Bronchial epithelial cell (primary cell): ENCODE results near the gene CCNJ. TPM values are rescaled to one million over a fixed set of nuclear protein-coding genes. Genes with fewer than 3 reads are reported as not detected.

Experiments
- DNase-seq: peaks from one replicate; pipeline ENCODE4 v3.0.0-alpha.2; 2010; ENCODE audit warnings: low read depth
- FAIRE-seq: peaks from 2 replicates; lab custom pipeline; 2011; peaks lifted over from hg19 to GRCh38; lab: Jason Lieb, UNC
- H3K27me3 ChIP-seq: 2 replicates; pipeline ENCODE4 v1.5.1; 2011; ENCODE audit warnings: low read length; ENCODE audit not compliant: control insufficient read depth, insufficient read depth
- H3K36me3 ChIP-seq: 2 replicates; pipeline ENCODE4 v1.5.1; 2011; ENCODE audit warnings: low read length; ENCODE audit not compliant: control insufficient read depth, insufficient read depth
- H3K4me3 ChIP-seq: 2 replicates; pipeline ENCODE4 v1.5.1; 2011; ENCODE audit warnings: mild to moderate bottlenecking, low read depth, low read length, control low read depth
- total RNA-seq: library from RNA; depleted of rRNA; stranded (reverse); fragments of >200 nt; gene quantifications from 2 replicates; pipeline ENCODE4 v1.2.1, GENCODE V29; 2014
- TF ChIP-seq, protein P1 (sequence below): IDR thresholded peaks from 2 replicates; pipeline ENCODE4 v1.5.1; 2011; ENCODE audit warnings: mild to moderate bottlenecking, moderate library complexity, low read length, control low read depth, inconsistent platforms; ENCODE audit not compliant: insufficient read depth, severe bottlenecking

CCNJ gene
- total RNA-seq, 1 donor from 2014 or later = 10.5 TPM

DNA sequence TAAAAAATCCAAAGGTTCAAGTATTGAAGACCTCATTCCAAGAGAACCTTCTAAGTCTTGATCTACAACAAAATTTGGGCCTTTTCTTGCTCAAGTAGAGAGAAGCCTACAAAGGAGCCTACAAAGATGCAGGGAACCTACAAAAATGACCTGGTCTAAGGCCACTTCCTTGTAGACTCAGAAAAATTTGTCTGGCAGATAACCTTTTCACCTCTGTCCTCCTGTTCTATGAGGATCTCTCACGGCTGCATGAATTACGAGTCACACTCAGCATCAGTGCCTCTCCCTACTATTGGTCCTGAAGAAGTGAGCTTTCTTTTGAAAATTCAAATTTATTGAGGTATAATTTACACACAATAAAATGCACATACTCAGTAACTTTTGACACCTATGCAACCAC, 29.3 kb downstream of the CCNJ start:
- no peak overlapping the region for H3K4me3 ChIP-seq
- FAIRE-seq = no peak
- DNase-seq = peak; percentile 10
- H3K36me3 ChIP-seq = no peaks in the 10 kb centered on the region
- TF ChIP-seq, protein P1, sequence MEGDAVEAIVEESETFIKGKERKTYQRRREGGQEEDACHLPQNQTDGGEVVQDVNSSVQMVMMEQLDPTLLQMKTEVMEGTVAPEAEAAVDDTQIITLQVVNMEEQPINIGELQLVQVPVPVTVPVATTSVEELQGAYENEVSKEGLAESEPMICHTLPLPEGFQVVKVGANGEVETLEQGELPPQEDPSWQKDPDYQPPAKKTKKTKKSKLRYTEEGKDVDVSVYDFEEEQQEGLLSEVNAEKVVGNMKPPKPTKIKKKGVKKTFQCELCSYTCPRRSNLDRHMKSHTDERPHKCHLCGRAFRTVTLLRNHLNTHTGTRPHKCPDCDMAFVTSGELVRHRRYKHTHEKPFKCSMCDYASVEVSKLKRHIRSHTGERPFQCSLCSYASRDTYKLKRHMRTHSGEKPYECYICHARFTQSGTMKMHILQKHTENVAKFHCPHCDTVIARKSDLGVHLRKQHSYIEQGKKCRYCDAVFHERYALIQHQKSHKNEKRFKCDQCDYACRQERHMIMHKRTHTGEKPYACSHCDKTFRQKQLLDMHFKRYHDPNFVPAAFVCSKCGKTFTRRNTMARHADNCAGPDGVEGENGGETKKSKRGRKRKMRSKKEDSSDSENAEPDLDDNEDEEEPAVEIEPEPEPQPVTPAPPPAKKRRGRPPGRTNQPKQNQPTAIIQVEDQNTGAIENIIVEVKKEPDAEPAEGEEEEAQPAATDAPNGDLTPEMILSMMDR = no peak
- H3K27me3 ChIP-seq = no peaks in the 10 kb centered on the region

DNA sequence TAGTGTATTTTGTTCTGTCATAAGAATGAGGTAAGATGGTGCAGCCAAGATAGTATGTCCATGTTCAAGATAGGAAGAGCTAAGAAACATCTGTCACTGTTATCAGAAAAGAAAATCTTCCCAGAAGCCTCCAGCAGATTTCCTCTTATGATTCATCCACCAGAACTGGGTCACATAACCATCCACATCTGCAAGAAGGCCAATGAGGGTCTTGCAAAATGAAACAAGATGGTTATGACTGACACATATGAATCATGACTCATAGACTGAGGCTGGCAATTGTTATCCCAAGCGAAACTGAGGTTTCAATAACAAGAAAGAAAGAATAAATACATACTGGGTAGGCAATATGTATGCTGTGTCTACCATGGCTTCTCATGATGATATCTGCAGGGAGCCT, 30.3 kb downstream of the CCNJ start:
- Histone ChIP-seq H3K27me3 (no peaks in the 10 kb centered on the region), H3K4me3 (no peak overlapping the region), H3K36me3 (no peaks in the 10 kb centered on the region)
- peak; percentile 67 for DNase-seq
- TF ChIP-seq, protein P1 = no peak
- FAIRE-seq = no peak

DNA sequence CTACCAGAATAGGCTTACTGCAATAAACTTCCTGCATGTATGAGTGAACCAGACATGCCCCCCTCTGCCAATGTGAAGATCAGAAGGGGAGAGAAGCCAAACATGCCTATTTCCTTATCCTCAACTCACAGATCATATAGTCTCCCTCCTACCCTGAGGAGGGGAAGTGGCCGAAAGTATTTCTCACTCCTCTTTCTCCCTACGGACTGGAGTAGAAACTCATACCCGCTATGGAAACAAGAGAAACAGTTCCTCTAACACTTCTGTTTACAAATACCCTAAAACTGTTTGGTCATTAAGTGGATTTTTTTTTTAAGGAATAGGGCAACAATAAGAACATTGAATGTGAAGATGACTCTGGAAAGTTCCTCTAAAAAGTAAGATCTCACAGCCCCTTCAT, 31.4 kb downstream of the CCNJ start:
- H3K27me3 ChIP-seq = no peaks in the 10 kb centered on the region
- no peak for DNase-seq
- TF ChIP-seq, protein P1 = no peak
- H3K4me3 ChIP-seq = no peak overlapping the region
- FAIRE-seq = no peak
- no peaks in the 10 kb centered on the region for H3K36me3 ChIP-seq

DNA sequence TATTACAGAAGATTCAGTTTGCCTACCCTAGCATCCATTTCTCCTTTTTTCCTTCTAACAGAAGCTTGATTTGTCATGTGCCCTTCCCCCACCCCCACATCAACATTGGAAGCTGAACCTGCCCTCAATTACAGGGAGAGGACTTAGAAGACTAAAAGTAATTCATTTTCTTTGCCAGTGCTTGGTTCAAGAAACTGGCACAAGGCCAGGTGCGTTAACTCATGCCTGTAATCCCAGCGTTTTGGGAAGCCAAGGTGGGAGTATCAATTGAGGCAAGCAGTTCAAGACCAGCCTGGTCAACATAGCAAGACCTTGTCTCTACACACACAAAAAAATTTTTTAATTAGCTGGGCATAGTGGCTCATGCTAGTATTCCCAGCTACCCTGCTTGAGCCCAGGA, 32.6 kb downstream of the CCNJ start:
- TF ChIP-seq, protein P1 = no peak
- Histone ChIP-seq H3K36me3 (no peaks in the 10 kb centered on the region), H3K4me3 (no peak overlapping the region), H3K27me3 (no peaks in the 10 kb centered on the region)
- FAIRE-seq (no peak), DNase-seq (no peak)

DNA sequence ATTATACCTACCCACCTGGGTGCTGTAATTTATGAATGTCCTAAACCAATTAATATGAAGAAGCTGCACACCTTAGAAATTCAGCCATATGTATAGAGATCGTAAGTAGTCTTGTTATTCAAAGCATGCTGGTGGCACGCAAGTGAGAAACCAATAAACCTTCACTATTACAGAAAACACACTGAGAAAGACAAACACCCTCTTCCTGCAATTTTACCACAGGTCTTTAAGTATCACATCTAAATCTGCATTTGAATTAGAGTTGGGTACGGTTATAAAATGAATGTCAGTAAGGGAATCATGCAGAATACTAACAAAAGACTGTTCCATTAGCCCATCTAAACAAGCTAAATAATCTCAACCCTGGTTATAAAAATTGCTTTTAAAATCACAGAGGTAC, 33.8 kb downstream of the CCNJ start:
- no peaks in the 10 kb centered on the region for H3K36me3 ChIP-seq
- no peaks in the 10 kb centered on the region for H3K27me3 ChIP-seq
- DNase-seq (no peak), FAIRE-seq (no peak)
- TF ChIP-seq, protein P1 = no peak
- H3K4me3 ChIP-seq = no peak overlapping the region

DNA sequence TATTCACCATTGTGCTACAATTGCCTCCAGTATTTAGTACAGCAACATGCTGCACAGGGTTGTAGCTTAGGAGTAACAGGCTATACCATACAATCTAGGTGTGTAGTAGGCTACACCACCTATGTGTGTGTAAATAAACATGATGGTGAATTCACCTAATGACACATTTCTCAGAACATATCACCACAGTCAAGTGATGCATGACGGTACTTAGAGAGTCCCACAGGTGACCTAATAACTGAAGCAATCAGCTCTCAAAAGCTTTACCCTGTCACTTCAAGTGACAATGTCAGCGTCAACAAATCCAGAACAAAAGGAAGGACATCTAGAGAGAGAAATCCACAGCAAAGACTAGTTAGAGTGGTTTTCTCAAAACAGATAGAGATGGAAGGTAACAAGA, 38.8 kb downstream of the CCNJ start:
- Histone ChIP-seq H3K36me3 (no peaks in the 10 kb centered on the region), H3K27me3 (no peaks in the 10 kb centered on the region), H3K4me3 (no peak overlapping the region)
- DNase-seq (no peak), FAIRE-seq (no peak)
- TF ChIP-seq, protein P1 = no peak
